HG03060 (cell line): ENCODE measurements around the gene NPLOC4.
"Not testable (repeated sequence)": the region's sequence is repeated elsewhere in the genome, so short reads cannot be mapped to it uniquely, and the experiment has no call there.

ENCODE experiments used
- ATAC-seq: cut with Tn5 transposase; IDR thresholded peaks from one replicate; pipeline ENCODE4 v1.9.1; 2021; ENCODE audit warnings: low read depth, moderate number of reproducible peaks; ENCODE audit not compliant: unreplicated experiment

The NPLOC4 gene

DNA sequence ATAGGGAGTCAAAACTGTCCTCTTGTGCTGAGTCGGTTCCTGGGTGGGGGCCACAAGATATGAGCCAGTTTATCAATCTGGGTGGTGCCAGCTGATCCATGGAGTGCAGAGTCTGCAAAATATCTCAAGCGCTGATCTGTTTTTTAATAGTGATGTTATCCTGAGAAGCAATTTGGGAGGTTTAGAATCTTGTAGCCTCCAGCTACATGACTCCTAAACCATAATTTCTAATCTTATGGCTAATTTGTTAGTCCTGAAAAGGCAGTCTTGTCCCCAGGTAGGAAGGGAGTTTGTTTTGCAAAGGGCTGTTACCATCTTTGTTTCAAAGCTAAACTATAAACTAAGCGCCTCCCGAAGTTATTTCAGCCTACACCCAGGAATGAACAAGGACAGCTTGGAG lies 1.8 kb upstream of the NPLOC4 start:
- no peak for ATAC-seq

DNA sequence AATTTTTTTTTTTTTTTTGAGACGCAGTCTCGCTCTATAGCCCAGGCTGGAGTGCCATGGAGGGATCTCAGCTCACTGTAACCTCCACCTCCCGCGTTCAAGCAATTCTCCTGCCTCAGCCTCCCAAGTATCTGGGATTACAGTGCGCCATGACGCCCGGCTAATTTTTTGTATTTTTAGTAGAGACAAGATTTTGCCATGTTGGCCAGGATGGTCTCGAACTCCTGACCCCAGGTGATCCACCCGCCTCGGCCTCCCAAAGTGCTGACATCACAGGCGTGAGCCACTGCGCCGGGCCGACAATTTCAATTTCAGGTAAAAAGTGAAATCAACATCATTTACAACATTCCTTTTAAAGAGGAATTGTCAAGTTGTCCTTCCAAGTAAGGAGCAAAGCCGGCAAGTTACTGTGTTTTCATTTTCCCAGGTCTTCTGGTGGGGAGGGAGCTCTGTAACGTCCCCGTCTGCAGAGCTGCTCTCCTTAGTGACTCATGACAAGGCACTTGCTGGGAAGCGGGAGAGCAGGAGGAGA lies 873 bp downstream of the NPLOC4 start:
- no peak for ATAC-seq

DNA sequence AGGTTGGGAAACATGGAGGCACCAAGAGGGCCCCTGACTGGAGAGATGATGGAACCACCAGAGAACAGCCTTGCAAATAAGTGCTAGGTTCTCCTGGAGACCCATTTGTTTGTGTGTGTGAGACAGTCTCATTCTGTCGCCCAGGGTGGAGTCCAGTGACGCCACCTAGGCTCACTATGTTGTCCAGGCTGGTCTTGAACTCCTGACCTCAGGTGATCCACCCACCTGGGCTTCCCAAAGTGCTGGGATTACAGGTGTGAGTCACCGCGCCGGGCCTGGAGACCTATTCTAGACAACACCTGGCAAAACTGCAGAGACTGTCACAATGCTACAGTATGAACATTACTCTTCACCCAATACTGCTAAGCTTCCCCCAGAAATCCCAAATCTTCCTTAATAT lies 1.5 kb downstream of the NPLOC4 start:
- ATAC-seq = no peak

DNA sequence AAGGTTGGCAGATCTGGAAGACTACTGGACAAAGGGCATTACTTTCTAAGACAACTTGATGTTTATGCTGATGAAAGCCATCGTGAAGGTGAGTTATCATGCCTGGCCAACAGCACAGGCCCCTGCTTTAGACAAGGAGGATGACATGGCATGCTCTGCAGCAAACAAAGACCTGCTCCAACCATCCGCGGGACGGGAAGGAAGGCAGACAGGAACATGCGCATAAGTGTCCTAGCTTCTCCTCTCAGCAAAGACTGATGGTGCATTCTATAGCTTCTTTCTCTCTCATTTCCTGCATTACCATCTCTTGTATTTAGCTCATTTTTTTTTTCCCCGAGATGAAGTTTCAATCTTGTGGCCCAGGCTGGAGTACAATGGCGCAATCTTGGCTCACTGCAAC lies 5.4 kb downstream of the NPLOC4 start:
- no peak for ATAC-seq

DNA sequence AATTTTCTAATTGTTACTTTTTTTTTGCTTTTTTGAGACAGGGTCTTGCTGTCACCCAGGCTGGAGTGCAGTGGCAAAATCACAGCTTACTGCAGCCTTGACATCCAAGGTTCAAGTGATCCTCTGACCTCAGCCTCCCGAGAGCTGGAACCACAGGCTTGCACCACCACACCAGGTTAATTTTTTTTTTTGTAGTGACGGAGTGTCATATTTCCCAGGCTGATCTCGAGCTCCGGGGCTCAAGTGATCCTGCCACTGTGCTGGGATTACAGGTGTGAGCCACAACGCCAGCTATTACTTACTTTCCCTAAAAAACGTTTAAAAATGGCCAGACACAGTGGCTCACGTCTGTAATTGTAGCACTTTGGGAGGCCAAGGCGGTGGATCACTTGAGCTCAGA lies 6.6 kb downstream of the NPLOC4 start:
- no peak for ATAC-seq

DNA sequence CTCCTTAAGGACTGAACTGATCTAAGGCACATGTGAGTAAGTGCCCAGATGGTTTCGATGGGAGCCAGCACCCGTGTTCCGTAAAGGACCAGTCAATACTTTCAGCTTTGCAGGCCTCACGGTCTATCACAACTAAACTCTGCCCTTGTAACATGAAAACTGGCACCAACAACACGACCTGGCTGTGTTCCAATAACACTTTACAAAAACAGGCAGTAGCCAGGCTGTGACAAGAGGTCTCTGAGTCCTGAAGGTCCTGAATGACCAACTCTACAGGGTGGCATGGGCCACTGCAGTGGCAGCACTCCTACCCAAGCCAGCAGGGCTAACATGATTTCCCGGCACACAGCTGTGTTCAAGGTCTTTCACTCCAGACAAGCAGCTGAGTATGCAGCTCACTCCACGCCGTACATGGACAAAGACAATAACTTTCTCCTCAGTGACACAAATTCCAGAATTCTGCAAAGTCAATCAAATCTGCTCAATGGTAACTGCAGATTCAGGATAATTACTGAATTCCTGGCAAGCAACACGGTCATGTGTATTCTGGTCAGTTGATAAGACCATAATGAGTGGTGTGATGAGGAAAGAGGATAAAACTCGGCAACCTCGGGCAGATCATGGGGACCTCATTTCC lies 15.3 kb downstream of the NPLOC4 start:
- no peak for ATAC-seq

DNA sequence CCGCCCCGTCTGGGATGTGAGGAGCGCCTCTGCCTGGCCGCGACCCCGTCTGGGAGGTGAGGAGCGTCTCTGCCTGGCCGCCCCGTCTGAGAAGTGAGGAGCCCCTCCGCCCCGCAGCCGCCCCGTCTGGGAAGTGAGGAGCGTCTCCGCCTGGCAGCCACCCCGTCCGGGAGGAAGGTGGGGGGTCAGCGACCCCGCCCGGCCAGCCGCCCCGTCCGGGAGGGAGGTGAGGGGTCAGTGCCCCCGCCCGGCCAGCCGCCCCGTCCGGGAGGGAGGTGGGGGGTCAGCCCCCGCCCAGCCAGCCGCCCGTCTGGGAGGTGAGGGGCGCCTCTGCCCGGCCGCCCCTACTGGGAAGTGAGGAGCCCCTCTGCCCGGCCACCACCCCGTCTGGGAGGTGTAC lies 18.6 kb downstream of the NPLOC4 start:
- not testable (repeated sequence) for ATAC-seq

DNA sequence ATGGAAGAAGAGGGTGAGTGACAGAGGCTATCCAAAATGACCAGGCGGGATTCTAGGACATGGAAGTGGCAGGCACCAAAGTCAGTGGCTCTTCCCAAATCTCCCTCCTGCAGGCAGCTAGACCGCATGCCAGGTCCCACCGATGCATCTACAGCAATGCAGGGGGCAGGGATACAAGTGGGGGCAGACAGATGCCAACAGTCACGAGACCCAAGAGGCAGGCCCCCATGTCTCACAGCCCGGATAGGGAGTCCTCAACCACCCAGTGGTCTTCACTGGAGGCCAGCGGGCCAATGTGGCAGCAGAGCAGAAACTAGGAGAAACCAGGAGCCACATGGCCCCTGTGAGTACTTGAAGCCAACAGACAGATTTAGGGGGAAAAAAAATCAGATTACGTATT lies 20.0 kb downstream of the NPLOC4 start:
- ATAC-seq = no peak

DNA sequence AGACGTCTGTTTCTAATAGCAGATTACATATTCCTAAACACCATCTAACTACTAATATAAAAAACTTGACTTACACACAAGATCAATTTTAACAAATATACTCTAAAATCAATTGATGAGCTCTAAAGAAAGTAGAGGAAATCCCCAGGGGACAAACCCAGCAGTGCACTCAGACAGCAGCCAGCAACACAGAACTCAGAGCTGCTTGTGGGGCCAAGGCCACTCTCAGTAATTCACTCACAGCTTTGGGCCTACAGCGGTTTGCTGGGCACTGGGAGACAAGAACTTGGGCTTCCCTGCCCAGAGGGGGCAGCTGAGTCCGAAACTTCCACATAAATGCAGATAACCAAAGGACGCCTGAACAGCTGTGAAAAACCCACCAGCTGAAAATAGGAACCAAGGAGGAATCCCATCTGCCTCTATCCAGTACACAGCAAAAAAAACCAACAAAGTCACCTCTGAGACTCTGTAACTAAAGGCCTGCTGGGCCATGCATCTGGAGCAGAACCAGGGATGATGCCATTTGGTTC lies 21.4 kb downstream of the NPLOC4 start:
- ATAC-seq = no peak

DNA sequence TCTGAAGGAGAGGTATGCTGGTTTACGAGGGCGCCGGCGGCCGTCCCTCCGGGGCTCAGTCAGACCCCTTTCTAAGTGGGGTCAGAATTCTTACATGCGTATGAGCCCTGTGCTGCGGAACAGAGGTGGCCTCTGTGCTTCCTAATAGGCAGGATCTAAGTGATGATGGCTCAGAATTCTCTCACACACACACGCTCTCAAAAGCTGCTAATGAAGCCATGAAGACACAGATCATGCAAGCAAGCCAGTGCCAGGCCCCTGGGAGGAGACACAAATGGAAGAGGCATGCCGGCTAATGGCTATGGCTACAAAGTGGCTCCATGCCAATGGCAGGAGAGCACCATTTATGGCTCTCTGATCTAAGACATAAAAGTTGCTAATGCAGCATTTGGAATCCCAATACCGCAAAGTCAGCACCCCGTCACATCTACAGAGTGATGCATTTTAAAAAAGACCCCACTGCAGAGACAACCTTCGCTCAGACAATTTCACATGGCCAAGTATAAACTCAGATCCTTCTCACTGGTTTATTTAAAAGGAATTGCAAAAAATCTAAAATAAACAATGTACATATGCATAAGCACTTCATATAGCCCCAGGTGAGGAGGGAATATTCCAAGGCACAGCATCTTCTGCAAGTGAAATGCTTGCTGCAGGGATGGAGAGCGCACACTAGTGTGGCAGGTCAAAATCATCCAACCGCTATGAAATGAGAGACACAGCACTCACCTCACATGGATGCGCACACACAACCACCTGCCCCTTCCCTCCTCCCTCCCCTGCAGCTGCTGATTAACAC lies 24.5 kb downstream of the NPLOC4 start:
- ATAC-seq = no peak

DNA sequence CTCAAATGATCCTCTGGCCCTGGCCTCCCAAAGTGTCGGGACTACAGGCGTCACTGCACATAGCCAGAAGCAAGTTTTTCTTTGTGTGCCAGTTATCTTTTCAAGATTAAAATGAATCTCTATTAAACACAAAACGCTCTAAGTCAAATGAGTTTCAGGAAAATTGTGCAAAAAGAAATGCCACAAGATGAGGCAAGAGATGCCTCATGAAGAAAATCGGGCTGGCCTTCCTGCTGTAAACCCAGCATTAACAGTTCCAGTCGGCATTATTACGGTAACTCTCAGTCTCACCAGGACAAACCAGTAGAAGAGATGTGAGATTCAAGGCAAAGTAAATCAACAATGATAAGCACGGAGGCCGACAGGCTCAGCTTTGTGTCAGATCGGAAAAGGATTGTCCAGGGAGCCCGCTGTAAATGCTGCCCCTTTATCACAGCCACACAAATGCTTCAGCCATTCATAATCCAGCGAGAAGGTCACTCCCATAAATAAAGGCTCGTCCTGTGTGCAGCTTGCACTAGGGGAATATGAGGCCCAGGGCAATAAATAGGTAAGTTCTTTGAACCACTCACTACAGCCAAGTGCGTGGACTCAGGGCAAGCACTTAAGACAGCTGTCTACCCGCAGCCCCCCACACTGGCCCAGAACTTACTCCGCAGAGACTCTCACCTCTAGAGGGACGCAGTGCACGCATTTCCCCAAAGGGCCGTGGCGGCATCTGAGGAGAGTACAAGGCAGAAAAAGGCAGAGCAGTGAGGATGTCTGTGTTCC lies 27.2 kb downstream of the NPLOC4 start:
- ATAC-seq = no peak

DNA sequence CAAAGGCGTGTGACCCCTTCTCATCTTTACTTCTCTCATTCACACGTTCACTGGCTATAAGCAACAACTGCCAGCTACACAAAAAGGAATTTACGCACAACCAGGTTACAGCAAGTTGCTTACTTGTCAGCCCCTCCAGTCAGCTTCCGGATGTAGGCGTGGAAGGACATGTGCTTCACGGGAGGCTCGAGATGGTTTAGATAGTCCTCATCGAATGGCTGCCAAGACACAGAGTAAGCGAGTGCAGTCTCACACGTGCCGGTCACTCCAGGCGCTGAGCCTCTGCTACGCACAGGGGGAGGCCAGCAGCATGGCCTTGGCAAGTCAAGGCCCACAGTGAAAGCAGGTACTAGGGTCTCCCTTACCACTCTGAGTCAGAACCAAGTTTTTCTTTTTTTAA lies 28.3 kb downstream of the NPLOC4 start:
- ATAC-seq = no peak

DNA sequence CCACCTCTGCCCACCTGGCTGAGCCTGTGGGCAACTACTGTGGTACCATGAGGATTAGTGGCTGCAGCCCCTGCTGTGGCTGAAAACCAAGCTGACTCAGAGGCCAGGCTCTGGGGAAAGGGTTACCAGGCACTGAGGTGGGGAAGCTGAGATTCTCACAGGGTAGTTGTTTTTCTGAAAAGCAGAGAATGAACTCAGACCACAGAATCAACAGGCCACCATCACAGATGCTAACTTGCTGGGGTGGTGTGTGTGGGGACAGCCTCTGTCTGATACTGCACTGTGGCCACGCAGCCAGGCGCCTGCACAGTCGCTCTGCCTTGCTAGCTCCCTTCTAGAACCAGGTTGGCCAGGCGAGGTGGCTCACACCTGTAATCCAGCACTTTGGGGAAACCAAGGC lies 28.8 kb downstream of the NPLOC4 start:
- no peak for ATAC-seq

DNA sequence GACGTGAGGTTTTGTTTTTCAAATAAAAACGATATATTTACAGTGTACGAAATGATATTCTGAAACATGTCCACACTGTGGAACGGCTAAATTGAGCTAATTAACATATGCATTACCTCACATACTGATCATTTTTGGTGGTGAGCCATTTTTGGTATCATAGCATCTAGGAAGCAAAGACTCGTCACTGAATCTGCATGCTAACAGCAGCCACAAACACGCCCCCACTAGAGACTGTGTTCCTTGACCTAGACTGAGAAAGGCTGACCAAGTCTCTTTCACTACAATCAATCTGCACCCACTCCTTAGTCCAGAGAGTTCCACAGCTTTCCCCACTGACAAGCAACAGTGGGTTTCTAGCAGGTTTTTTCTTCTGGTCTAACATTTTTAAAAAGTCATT lies 29.5 kb downstream of the NPLOC4 start:
- no peak for ATAC-seq

DNA sequence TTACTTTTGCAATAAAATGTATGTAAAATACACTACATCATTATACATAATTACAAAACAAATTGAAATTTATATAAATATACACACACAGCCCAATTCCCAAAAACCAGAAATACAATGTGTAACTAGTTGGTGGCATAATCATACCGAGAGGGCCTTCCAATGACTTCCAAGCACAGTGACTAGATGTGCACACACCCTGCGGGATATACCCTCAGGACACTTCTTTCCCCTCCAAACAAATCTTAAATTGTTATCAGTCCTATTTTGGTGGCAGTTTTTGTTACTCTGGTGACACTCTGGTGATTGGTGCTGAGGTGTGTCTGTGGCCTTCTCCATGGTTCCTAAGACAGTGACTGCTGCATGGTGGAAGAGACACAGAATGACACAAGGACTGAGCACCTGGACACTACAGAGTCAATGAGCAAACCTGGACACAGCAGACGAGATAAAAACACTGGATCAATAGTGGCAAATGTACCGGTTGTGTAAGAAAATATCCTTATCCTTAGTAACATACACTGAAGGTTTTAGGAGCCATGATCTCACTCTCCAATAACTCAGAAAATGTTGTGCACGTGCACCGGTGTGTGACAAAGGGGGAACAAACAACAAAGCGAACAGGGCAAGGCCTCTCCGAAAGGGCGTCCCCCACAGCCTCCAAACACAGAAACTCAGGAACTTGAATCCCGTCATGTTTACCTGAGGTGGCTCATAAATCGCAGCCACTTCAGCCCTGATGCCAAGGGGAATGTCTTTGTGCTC lies 32.9 kb downstream of the NPLOC4 start:
- no peak for ATAC-seq

DNA sequence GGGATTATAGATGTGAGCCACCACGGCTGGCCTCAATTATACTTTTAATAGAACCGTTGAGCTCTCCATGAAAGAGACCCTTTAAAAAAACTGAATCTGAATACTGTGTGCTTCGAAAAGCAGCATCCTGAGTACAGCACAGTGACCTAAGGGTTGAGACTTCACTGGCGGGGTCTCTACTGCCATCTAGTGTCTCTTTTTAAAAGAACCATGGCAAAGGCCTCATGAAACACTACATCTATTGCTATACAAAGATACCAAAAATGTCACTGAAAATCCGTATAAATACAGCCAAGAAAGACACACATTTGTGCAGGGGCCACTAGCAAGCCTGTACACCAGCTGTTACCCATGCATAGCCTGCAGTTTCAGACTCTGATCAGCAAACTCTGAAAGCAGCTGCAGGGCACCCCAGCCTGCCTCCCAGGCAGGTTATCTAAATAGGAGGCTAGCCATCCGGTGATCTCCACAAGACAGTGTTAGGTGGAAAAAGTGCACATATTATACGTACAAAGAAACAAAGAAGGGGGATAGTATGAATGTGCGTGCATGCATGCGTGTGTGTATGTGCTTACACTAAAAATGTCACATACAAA lies 35.3 kb downstream of the NPLOC4 start:
- no peak for ATAC-seq

DNA sequence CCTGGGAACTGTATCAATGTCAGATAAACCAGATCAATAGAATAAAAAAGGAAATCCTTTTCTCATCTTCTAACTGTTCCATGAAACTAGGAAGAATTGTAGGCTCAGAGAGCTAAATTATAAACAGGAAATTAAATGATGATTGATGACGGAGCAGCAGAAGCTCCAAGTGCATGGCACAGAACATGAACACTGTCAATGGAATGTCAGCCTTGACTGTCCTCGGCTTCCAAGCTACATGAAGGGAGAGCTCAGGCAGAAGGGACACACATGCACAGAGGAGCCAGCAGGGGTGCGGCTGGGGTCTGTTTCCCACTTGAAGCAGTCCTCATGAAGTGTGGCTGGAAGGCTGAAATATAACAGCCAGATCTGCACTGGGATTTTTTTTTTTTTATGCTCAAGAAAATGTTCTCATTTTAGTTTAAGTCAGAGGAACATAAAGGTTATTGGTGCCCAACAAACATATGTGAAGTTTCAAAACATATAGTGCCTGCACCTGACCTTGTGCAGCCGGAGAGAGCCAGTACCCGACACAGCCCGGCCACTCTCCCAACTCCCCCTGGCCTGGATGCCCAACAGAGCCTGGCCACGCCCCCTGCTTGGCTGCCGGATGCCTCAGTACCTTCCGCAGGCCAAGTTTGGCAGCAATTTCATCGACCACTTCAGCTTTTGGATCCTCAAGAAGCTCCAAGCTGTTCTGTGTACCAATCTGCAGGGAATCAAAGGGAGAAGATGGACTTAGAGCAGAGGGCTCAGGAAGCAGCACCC lies 37.0 kb downstream of the NPLOC4 start:
- no peak for ATAC-seq

DNA sequence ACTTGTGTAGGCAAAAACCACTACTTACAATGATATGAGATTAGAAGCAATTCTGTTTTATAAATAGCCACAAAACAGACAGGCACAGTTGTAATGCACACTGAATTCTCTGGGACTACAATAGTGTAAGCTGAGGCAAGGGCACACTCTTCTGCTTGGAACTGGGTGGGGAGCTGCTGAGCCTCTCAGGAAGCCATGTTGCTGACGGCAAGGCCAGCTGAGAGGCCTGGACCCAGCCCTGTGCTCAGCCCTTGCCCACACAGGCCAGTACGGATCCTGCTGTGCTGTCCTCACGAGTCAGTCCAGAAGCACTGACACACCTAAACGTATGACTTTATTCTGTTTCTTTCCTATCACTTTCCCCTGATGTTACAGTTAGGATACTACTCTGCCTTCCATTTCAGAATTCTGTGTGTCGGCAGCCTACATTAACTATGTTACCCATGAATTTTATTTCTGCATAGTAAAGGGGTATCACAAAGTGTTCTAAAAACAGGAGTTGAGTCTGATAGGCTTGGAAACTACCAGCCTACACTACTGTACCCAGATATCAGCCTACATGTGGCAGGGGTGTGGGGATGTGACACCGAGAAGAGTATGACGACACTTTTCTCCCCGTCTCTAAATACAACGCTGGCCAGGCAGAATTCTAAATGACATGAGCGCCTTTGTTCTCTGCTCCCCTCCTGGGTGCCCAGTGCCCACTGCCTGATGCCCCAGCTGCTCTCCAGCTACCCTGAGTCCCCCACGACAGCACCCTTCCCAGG lies 43.6 kb downstream of the NPLOC4 start:
- ATAC-seq = no peak

DNA sequence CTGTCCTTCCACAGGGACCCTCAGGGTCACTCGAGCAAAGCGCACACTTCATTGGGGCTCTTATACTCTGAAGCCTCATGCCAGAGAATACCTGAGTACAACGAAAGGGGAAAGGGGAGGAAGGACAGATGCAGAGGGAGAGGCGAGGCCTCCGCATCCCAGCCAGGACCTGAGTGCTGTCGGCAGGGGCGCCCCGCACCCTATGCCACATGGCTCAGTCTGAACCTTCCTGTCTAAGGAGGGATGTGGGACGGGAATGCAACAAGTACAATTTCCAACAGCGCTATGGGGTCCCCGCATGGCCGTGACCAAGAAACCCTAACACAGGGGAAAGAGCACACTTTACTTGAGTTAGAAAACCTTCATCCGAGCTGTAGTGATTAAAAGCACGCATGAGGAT lies 44.9 kb downstream of the NPLOC4 start:
- no peak for ATAC-seq
